ENCODE data around the gene WDR45B.

Gene WDR45B

DNA sequence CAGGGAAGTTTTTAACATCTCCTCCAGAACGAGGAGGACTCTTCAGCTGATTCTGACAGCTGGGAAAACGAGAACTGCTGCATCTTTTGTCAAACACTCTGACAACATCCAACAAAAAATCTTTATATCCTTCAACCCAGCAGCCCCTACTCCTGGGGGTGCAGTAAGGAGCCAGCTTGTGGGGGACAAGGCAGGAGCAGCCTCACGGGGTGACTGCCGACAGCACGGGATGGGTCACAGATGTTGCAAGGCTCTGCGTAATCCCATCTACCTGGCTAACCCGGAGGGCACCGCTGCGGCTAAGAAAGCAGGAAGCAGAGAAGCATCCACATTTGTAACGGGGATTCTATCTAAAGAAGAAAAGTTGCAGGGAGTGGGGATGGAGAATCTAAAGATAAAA is 28.6 kb downstream of the WDR45B start:
- no peak for DNase-seq

DNA sequence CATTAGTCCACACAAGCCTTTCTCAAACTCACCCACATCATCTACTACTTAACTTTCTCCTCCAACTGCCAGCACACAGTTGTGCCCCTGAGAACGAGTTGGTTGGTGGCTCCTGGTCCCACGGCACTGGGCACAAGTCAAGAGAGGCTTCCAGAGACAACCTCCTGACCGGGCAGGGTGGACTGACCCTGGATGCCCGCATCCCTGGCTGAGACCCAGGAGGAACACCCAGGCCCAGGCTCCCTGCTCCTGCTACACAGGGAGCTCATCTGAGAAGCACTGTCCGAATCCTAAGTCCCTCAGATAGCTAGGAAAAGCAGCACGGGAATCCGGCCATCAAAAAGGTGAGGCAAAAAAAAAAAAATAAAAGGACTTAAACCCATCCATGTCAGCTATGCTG is 29.0 kb downstream of the WDR45B start:
- DNase-seq: no peak

DNA sequence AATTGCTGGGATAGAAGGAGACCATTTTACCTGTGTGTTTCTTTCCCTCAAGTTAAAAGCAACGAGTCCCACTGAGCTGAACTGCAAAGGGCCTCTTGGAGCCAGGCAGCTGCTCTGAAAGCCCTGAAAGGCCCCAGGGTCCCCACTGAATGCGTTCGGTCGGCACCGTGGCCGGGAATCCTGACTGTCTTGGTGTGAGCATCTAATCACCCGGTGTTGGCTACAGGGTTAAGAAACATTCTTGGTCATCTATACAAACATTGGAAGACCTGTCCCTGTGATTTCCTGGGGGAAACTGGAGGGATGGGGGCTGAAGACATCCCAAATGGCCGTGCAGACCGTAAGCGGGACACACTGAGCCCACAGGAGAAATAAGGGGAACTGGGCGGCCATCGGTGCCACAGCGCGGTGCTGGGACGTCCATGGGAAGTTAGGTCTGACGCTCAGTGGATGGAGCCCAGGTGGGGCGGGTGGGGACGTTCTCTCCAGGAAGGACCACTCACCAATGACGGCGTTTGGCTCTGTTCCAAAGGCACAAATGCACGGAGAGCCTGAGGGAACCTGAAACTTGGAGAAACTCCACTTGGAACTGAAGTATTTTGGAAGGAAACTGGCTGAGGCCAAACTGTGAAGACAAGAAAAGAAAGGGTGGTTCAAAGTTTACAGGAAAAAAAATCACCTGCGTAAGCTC is 32.1 kb downstream of the WDR45B start:
- no peak for DNase-seq

DNA sequence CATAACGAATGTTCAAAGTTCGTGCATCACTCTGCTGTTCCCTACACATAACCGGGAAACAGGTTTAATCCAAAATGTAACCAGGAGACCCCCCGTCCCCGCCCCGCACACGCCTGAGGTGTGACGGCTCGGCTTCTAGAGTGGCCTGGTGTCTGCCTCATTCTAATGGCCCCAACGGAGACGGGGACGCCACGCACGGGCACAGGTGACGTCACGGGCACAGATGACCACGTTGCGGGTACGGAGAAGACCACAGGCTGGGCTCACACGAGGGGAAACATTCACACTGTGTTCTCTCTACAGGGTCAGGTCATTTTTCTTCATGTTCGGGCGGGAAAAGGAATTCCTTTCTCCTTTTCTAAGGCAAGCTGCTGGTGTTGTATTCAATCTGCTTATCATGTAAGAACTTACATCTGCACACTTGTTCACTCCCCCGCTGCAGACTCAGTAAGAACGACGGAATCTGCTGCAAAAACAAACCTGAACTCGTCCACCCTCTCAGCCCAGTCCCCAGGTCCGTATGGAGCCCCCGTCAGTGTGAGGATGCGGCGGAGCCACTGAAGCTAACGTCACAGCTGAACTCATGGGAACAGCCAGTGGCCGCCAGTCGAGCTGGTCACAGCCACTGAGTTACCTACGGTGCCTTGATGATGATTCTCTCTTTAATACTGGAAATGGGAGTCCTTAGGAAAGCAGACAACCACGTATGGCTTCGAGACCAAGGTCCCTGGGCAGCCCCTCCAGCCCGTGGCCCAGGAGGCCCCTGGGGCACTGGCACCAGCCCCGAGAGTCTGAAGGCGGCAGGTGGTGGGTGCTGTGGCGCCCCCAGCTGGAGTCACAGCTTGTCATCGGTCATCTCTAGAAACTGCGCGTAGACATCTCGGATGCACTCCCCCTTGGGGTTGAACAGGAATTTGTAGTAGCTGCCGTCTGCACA is 32.9 kb downstream of the WDR45B start:
- no peak for DNase-seq

DNA sequence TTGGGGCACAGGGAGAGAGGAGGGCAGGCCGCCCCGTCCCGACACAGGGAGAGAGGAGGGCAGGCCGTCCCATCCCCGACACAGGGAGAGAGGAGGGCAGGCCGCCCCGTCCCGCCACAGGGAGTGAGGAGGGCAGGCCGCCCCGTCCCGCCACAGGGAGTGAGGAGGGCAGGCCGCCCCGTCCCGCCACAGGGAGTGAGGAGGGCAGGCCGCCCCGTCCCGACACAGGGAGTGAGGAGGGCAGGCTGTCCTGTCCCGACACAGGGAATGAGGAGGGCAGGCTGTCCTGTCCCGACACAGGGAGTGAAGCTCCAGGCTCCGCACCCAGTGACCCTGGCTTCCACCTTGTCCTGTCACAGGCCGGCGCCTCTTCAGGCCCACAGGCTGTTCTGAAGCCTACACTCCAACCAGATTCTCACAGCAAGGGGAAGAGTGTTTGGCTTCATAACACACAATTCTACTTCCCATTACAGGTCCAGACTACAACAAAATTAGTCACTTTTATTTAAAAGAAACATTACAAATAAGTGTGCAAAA is 34.1 kb downstream of the WDR45B start:
- no peak for DNase-seq

DNA sequence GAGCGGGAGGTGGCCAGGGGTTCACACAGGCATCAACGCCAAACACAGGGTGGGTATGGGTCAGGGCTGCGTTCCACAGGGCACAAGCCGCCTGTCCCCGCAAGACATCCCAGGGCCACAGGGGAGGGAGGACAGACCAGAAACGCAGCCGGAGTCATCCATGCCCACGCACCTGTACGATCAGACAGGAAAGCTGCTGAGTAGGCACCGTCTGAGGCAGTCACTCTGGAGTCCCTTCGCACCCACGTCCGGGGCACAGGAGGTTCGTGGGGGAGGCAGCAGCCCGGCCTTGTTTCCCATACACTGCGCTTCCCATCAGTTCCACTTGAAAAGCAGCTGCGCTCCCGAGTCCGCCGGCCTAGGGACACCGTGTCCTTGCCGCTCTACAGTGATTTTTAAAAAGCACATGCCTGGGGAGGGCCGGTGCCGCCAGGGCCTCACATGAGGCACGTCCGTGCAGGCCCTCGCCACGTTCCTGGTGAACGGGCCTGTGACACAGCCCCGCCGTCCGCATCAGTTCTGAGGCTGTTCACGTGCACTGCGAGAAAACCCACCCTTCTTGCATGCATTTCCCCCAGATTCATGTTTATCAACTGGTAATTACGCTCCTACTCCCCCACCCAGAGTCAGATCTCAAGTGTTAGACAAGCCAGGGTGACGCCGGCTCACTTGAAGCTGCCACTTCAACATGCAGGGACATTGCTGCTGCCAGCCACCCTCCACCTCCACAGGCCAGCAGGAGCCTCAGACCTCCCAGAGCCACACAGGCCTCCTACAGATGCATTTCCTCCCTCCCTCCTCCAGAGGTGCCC is 34.8 kb downstream of the WDR45B start:
- DNase-seq: no peak

DNA sequence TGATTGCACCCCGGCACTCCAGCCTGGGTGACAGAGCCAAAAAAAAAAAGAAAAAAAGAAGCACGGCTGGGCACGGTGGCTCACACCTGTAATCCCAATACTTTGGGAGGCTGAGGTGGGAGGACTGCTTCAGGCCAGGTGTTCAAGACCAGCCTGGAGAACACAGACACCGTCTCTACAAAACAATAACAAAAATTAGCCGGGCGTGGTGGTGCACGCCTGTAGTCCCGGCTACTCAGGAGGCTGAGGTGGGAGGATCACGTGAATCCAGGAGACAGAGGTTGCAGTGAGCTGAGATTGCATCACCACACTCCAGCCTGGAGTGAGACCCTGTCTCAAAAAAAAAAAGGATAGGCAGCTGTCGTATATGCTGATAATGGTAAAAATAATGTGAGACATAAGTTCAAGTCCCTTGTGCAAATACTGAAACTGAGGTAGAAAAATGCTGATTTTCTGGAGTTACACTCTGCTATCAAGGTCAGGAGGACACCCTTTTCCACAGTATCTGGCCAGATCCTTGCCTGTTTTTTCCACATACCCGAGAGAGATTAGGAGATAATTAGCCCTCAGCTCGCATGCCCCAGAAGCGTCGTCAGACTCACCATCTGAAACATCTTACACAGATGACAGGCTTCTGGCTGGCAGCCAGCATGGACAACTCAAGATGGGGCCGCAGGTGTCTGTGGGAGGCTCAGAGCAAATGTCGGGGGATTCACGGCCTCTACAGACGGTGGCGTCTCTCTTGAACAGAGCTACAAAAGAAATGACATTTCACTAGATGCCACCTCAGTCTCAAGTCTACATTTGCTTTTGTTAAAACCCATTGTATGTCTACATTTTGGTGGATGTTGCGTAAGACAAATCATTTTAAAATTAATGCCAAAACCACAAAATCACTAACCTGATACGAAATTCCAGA is 36.8 kb downstream of the WDR45B start:
- DNase-seq: no peak

DNA sequence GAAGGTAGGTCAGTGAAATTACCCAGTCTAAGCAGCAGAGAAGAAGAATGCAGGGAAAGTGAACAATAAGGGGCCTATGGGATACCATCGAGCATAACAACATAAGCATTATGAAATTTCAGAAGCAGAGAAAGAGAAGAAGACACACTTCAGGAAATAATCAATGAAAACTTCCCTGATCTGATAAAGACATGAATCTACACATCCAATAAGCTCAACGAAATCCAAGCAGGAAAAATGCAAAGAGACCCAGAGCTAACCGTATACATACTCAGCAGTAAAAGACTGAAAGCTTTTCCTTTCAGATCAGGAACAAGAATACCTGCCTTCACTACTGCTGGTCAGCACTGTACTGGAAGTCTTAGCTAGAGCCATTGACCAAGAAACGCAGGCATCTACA is 38.6 kb downstream of the WDR45B start:
- DNase-seq: no peak

DNA sequence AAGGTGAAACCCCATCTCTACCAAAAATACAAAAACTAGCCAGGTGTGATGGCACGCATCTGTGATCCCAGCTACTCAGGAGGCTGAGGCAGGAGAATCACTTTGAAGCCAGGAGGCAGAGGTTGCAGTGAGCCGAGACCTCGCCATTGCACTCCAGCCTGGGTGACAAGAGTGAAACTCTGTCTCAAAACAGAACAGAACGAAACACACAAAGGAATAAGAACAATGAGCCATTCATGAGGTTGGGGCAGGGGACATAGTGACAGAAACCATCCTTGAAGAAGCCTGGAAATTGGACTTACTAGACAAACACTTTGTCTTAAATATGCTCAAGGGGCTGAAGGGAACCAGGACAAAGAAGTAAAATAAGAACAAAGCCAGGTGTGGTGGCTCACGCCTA is 39.4 kb downstream of the WDR45B start:
- no peak for DNase-seq

DNA sequence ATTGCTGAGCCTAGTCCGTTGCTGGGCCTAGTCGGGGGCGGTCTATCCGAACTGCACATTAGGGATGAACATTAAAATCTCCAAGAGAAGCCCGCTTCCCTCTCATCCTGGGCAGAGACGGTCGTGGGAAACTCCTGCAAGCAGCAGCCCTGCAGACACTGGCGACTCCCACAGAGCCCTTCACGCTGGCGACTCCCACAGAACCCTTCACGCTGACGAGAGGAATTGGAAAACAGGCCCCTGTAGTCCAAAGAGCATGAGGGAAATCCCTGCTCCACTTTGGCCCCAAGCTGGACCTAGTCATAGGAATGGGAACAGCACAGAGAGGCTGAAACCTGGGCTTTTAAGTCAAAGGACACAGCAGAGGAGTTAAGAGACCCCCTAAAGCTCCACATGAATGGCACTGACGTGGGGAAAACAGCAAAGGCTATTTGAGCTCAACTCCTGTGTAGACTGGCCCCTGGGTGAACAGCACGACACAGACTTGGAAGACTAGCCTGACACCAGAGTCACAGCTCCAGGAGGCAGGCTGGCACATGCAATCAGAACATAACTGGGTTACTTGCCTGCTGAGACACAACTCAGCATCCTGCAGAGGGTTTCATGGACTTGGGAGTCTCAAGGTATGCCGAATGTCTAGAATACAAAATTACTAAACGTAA is 42.2 kb downstream of the WDR45B start:
- no peak for DNase-seq

DNA sequence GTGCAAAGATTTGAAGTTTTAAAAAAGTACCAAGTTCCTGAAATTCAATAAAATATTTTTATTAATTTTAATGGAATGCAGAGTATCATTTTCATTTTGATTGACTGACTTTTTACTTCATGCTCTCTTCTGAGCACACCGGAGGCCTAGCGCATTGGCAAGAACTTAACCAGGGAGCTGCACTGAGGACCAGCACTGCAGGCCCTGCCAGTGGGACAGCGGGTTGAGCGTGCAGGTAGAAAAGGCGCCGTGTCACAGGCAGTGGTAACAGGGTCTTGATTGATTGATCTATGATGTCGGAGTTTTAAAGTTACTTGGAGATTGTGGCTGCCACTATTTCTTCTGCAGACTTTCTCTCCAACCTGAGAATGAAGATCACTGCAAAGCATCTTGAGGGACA is 43.7 kb downstream of the WDR45B start:
- no peak for DNase-seq

DNA sequence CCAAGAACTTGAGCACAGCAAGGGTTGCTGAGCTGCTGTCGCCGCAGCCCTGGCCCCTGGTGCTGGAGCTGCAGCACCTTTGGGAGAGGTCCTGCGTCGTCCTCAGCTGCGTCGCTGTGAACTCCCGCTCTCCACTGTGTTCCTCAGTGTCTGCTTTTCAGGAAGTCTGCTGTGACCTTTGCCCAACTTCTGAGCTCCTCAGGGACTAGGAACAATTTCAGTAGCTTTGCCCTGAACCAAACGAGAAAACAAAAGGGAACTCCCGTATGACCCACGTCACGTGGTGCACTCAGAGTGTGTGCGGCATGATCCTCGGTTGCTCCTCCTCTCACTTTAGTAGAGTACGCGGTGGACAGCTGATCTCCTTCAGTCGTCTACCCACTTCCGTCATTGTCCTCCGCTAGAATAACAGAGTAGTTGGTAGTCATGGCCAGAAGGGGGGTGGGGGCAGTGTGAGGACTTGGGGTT is 44.2 kb downstream of the WDR45B start:
- peak; percentile 97 for DNase-seq

DNA sequence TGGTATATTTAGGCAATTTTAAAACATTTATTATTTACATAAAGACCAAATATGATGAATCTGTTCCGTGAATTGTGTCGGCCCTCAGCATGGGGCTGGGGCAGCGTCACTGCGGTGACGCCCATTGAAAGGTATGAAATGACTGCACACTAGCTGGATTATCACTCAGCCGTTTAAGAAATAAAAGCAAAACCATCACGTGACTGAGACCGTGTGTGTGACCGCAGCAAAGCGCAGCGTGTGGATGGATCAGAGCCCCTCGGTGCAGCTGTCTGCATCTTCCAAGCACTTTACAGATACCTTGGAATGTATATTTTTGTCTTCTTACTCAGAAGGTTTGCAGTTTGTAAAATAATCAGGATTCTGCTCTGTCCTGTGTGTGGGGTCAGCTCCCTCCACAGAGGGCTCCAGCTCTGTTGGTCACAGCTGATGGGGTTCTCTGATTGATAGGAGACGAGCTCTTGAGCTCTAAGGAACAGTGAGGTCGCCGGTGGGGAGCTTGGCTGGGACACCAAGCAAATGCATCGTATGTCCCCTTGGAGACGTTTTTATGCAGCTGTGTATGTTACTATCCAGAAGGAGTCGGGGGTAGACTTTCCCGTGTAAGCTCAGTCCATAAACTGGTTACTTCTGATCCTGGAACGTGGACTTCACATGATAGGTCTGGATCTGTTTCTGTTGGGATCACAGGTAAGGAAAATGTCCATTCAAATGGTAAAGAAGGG is 45.1 kb downstream of the WDR45B start:
- no peak for DNase-seq

DNA sequence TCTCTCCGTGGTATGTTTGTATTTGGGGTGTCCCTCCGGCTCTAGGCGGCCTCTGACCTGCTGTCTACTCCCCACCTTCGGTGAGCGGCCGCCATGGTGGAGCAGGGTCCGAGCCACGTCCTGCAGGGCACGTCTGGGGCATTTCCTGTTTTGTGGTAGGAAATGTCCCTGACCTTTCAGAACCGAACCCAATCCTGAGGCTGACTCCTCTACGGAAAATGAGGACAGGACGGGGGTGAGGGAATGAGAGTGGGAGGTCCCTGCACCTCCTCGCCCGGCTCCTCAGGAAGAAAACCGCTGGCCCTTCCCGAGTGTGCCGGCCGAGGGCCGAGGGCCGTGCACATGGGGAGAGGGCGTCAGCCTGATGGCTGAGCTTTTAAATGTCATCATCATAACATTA is 45.8 kb downstream of the WDR45B start:
- DNase-seq: no peak

DNA sequence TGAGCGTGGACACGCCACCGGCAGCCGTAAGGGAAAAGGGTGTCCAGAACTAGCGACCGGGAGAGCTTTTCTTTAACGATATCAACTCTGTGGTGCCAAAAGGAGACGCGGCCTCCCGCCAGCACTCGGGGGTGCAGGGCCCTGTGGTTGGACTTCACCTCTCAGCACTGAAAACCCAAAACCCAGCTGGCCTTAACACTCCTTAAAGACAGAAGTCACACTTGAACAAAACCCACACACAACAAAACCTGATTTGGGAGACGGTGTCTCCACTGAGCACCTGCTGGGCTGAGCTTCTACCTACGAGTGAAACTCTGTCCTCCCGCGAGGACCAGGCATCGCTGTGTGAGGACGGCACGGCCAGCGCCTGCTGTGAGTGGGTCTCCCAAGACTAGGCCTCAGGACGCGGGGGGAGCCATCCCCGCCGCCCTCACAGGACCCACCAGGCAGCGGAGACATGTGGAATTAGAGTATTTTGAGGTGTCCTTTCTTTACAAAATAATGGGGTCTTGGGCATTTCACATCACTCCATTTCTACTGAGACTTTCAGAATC is 46.7 kb downstream of the WDR45B start:
- DNase-seq: no peak

DNA sequence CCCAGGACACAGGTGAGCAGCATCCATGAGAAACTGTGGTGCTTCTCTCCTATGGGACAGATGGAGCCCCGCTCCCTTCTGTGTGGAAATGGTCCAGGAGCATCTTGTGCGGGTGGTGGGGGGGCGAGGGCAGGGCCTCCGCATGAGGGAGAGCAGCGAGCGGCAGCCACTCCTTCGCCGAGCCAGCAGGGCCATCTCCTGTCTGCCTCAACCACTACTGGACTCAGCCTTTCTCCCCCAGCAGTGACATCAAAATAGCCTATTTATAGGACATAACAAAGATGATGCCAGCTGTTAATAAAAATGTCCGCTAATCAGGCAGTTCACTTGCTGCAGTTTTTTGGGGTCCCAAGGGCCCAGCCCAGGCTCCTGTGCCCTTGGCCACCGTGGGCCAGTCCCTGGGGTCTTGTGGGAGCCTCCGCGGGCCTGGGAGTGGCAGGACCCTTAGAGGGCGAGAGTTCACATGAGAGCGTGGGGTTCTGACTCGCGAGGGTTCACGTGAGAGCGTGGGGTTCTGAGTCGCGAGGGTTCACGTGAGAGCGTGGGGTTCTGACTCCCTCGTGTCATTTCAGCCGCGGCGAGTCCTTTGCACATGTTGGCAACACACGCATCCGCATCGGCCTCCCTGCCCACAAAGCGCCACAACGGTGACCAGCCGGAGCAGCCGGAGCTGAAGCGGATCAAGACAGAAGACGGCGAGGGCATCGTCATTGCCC is 47.4 kb downstream of the WDR45B start:
- no peak for DNase-seq

DNA sequence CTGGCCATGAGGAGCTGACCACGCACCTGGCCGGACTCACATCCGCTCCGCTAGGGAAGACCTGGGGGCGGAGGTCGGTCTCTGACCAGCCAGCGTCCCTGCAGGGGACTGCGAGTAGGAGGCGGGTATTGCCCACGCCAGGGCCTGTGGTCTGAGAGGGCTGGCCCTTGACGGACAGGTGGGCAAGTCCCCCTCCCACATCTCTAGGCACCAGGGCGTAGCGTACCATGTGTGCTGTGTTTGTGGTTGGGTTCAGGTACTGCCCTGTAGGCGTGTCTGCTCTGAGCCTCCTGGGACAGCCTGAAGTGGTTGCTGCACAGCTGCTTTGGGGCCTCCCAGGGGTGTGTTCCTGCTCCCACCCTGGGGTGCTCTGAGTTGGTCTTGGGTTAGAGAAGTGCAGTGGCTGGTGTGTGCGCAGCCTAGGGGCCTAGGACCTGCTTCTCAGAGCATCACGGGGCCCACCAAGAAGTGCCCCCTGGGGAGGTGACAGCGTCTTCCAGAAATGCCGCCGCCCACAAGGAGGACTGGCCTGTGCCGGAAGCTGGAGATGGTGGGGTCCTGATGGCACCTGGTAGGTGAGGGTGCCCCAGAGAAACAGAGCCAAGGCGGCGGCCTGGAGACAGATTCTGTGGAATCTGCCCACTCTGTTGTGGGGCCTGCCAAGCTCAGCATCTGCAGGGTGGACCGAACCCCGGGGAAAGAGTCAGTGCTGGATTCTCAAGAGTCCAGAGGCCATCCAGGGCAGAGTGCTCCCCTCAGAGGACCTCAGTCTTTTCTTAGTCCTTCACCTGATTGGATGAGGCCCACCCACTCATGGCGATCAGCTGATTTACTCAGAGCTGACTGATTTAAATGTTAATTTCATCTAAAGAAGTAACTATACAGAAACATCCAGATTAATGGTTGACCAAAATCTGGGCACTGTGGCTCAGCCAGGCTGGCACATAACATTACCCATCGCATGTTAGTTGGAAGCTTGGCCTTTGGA is 48.3 kb downstream of the WDR45B start:
- DNase-seq: no peak
